Keratinocyte (primary cell): ENCODE measurements around the gene ALDH1L1. TPM values are rescaled to one million over a fixed set of nuclear protein-coding genes. Genes with fewer than 3 reads are reported as not detected.

Experiments
- DNase-seq: peaks from one replicate; pipeline ENCODE4 v3.0.0-alpha.2; 2011; ENCODE audit warnings: low read depth, missing footprints, low spot score
- FAIRE-seq: peaks from 2 replicates; lab custom pipeline; 2011; peaks lifted over from hg19 to GRCh38; lab: Jason Lieb, UNC
- H2AFZ ChIP-seq: 2 replicates; pipeline ENCODE4 v1.6.0; 2012; ENCODE audit warnings: low read length, control low read depth, inconsistent platforms; ENCODE audit not compliant: control insufficient read depth
- H3K27ac ChIP-seq: 2 replicates; pipeline ENCODE4 v1.5.1; 2011; ENCODE audit warnings: low read length; ENCODE audit not compliant: control insufficient read depth, insufficient read depth
- H3K27me3 ChIP-seq: 3 replicates; pipeline ENCODE4 v1.6.0; 2011; ENCODE audit warnings: low read length; ENCODE audit not compliant: control insufficient read depth, insufficient read depth; ENCODE audit errors: extremely low read depth
- H3K36me3 ChIP-seq, 2 experiments: 2 replicates in 1 of 2; 3 replicates in 1 of 2; pipeline ENCODE4 v1.5.1; 2011; ENCODE audit warnings: low read length in 2 of 2, mild to moderate bottlenecking in 1 of 2; ENCODE audit not compliant: control insufficient read depth in 2 of 2, insufficient read depth in 2 of 2; ENCODE audit errors: extremely low read depth in 1 of 2
- H3K4me1 ChIP-seq: 3 replicates; pipeline ENCODE4 v1.5.1; 2011; ENCODE audit warnings: low read length; ENCODE audit not compliant: control insufficient read depth, insufficient read depth; ENCODE audit errors: extremely low read depth
- H3K4me2 ChIP-seq: 3 replicates; pipeline ENCODE4 v1.6.0; 2011; ENCODE audit warnings: low read depth, low read length; ENCODE audit not compliant: control insufficient read depth, insufficient read depth; ENCODE audit errors: extremely low read depth
- H3K4me3 ChIP-seq, 3 experiments: fragments of 200-600 bp in 1 of 3; sonication (generic) in 1 of 3; 2 replicates in 2 of 3; 3 replicates in 1 of 3; pipeline ENCODE4 v1.5.1; 2011 to 2016; ENCODE audit warnings: low read length in 3 of 3, mild to moderate bottlenecking in 3 of 3, control low read depth in 2 of 3, inconsistent platforms in 1 of 3, low read depth in 1 of 3, mixed read lengths in 1 of 3, mixed run types in 1 of 3, moderate library complexity in 1 of 3; ENCODE audit not compliant: control insufficient read depth in 2 of 3, insufficient read depth in 2 of 3; ENCODE audit errors: extremely low read depth in 1 of 3
- H3K79me2 ChIP-seq: 2 replicates; pipeline ENCODE4 v1.6.0; 2012; ENCODE audit warnings: low read length; ENCODE audit not compliant: control insufficient read depth, insufficient read depth
- H3K9ac ChIP-seq: 3 replicates; pipeline ENCODE4 v1.6.0; 2011; ENCODE audit warnings: low read length; ENCODE audit not compliant: control insufficient read depth, insufficient read depth; ENCODE audit errors: extremely low read depth
- H3K9me1 ChIP-seq: 3 replicates; pipeline ENCODE4 v1.6.0; 2011; ENCODE audit warnings: low read length; ENCODE audit not compliant: control insufficient read depth, insufficient read depth; ENCODE audit errors: extremely low read depth
- H3K9me3 ChIP-seq: 2 replicates; pipeline ENCODE4 v1.5.1; 2012; ENCODE audit warnings: low read depth, low read length; ENCODE audit not compliant: control insufficient read depth
- H4K20me1 ChIP-seq: 3 replicates; pipeline ENCODE4 v1.6.0; 2011; ENCODE audit warnings: low read length; ENCODE audit not compliant: control insufficient read depth, insufficient read depth; ENCODE audit errors: extremely low read depth
- CTCF ChIP-seq, 3 experiments: IDR thresholded peaks in 1 of 3; conservative IDR thresholded peaks in 1 of 3; optimal IDR thresholded peaks in 1 of 3; 2 replicates in 2 of 3; 3 replicates in 1 of 3; pipeline versions ENCODE3 to v1.5.1; 2011; ENCODE audit warnings: low read length in 3 of 3, mild to moderate bottlenecking in 3 of 3, moderate library complexity in 2 of 3, control low read depth in 1 of 3, inconsistent platforms in 1 of 3; ENCODE audit not compliant: insufficient read depth in 2 of 3; ENCODE audit errors: extremely low read depth in 1 of 3
- EZH2 ChIP-seq: IDR thresholded peaks from one replicate; pipeline ENCODE4 v1.6.1; 2012; ENCODE audit warnings: inconsistent platforms, mild to moderate bottlenecking, low read length, moderate library complexity
- dilution Hi-C: fragments of 300-500 bp; cut with MboI; formaldehyde crosslinking; loops from one replicate; pipeline ENCODE4 v1.7.0; 2020; ENCODE audit warnings: low sequenced_read_pairs; ENCODE audit not compliant: extremely low pct_ligation_motif_present
- polyA plus RNA-seq, 5 experiments: library from polyadenylated mRNA; depleted of rRNA in 3 of 5; stranded (reverse) in 3 of 5; stranded (forward) in 1 of 5; unstranded in 1 of 5; fragments of >200 nt; gene quantifications; 1 replicate in 1 of 5; 2 replicates in 3 of 5; 3 replicates in 1 of 5; pipeline versions ENCODE4 v1.2.1 to v1.2.3, GENCODE V29; 2011 to 2012; ENCODE audit warnings: missing spikeins in 2 of 5, low read depth in 1 of 5, low replicate concordance in 1 of 5

ALDH1L1 gene
- polyA plus RNA-seq, 1 donor (not counting 4 experiments of a cell fraction or from before 2014, with no cell fraction given), result 0.35 TPM

GRCh38 chr3:126057936-126058335 lies 122.5 kb downstream of the ALDH1L1 start:
- Histone ChIP-seq H3K9ac (no peak overlapping the region), H3K4me3 (no peak overlapping the region), H3K4me1 (peaks cover 26% of the 10 kb centered on the region), H3K27ac (peak overlapping the region; percentile 74), H3K9me3 (no peaks in the 10 kb centered on the region), H3K79me2 (no peaks in the 10 kb centered on the region), H3K4me2 (peak overlapping the region; percentile 62), H2AFZ (no peak overlapping the region), H3K27me3 (no peaks in the 10 kb centered on the region), H4K20me1 (no peaks in the 10 kb centered on the region), H3K36me3 (no peaks in the 10 kb centered on the region), H3K9me1 (no peaks in the 10 kb centered on the region)
- DNase-seq (no peak), FAIRE-seq (no peak)
- dilution Hi-C loops, result no loop called here
- TF ChIP-seq EZH2 (no peak), CTCF (optimal IDR thresholded peaks at IDR 0.05 in 1 of 3, IDR thresholded peaks at IDR 0.05 in 1 of 3, conservative IDR thresholded peaks at IDR 0.05 in 1 of 3; ENCODE audit: extremely low read depth in 1 of 3, insufficient read depth in 2 of 3, low read length in 3 of 3) (no peak)

- peak overlapping the region; percentile 48 for H3K9ac ChIP-seq
- peak overlapping the region; percentile 62 for H3K4me2 ChIP-seq
- no peaks in the 10 kb centered on the region for H3K36me3 ChIP-seq
- DNase-seq (no peak), FAIRE-seq (no peak)
- H4K20me1 ChIP-seq, result no peaks in the 10 kb centered on the region
- TF ChIP-seq CTCF (optimal IDR thresholded peaks at IDR 0.05 in 1 of 3, IDR thresholded peaks at IDR 0.05 in 1 of 3, conservative IDR thresholded peaks at IDR 0.05 in 1 of 3; ENCODE audit: extremely low read depth in 1 of 3, insufficient read depth in 2 of 3, low read length in 3 of 3) (no peak), EZH2 (no peak)
- no peaks in the 10 kb centered on the region for H3K9me3 ChIP-seq
- no peaks in the 10 kb centered on the region for H3K79me2 ChIP-seq
- H3K27me3 ChIP-seq, result no peaks in the 10 kb centered on the region
- peaks cover 26% of the 10 kb centered on the region for H3K4me1 ChIP-seq
- peak overlapping the region; percentile 58 for H2AFZ ChIP-seq
- H3K27ac ChIP-seq, result peak overlapping the region; percentile 74
- dilution Hi-C loops, result no loop called here
- H3K9me1 ChIP-seq, result no peaks in the 10 kb centered on the region
- peak overlapping the region in 1 of 3 experiments; percentile 28 for H3K4me3 ChIP-seq
These were observed 122.9 kb downstream of the ALDH1L1 start for GRCh38 chr3:126057501-126057819.
